NT2/D1 (cell line): ENCODE measurements around the gene MZT2B.
"Not testable (repeated sequence)": the region's sequence is repeated elsewhere in the genome, so short reads cannot be mapped to it uniquely, and the experiment has no call there.

Experiments used
- SUZ12 ChIP-seq: IDR thresholded peaks from 2 replicates; pipeline ENCODE4 v1.6.1; 2011; ENCODE audit not compliant: insufficient read length, insufficient read depth; ENCODE audit errors: extremely low read depth
- YY1 ChIP-seq: IDR thresholded peaks from 2 replicates; pipeline ENCODE4 v1.6.1; 2011; ENCODE audit not compliant: insufficient read length, insufficient read depth
- ZNF274 ChIP-seq: IDR thresholded peaks from 2 replicates; pipeline ENCODE4 v1.6.1; 2011; ENCODE audit warnings: mild to moderate bottlenecking, low read depth, low read length

DNA sequence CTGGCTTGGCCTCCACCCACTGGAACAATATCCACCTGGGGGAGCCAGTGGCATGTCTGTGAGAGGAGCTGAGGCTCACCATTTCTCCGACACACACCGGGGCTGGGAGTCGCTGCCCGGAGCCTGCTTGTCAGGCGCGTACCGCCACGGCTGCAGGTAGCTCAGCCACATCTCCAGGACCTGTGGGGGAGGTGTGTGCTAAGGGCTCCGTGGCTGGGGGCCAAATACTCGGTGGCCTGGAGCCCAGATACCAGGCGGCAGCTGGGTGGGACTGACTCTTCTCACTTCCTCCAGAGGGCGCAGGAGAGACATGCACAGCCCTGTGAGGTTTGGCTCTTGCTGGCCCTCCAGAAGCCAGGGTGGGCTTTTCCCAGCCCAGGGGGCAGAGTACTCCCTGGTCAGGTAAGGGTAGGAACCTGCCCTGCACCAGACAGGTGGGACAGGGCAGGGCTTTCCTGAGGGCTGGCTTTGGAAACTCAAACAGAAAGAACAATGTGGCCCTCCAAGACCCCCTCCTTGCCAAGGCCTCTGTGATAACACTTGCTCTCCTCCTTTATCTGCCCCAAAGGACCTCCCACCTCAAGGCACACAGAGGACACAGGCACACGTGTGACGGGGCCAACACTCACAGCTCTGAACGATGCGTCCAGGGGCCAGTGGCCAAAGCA, 26.0 kb upstream of the MZT2B start:
- not testable (repeated sequence) for TF ChIP-seq SUZ12, YY1, ZNF274
